Measurements from ENCODE around the gene WAPL.

The WAPL gene

DNA sequence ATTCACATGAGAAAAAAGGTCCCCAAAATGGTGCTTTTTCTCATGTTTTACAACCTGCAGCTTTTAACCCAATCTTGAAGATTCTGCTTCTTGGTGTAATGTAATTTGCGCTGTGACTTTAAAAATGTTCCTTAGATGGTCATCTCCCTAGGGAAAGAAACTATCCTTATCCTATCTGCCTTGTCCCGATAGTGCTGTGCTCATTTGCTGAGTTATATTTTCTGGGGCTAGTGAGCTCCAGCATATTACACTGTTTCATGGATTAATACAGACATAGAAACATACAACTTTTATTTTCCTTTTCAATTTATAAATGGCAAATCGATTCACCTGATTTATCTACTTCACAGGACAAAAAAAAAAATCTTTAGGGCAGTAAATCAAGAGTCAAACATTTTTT, 2.8 kb downstream of the WAPL start:
- no peak overlapping the region for H3K4me3 ChIP-seq (ENCODE audit: low read depth, low read length)
- TF ChIP-seq, protein P1, sequence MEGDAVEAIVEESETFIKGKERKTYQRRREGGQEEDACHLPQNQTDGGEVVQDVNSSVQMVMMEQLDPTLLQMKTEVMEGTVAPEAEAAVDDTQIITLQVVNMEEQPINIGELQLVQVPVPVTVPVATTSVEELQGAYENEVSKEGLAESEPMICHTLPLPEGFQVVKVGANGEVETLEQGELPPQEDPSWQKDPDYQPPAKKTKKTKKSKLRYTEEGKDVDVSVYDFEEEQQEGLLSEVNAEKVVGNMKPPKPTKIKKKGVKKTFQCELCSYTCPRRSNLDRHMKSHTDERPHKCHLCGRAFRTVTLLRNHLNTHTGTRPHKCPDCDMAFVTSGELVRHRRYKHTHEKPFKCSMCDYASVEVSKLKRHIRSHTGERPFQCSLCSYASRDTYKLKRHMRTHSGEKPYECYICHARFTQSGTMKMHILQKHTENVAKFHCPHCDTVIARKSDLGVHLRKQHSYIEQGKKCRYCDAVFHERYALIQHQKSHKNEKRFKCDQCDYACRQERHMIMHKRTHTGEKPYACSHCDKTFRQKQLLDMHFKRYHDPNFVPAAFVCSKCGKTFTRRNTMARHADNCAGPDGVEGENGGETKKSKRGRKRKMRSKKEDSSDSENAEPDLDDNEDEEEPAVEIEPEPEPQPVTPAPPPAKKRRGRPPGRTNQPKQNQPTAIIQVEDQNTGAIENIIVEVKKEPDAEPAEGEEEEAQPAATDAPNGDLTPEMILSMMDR (IDR thresholded peaks at IDR 0.05; ENCODE audit: low read depth, low read length): no peak

DNA sequence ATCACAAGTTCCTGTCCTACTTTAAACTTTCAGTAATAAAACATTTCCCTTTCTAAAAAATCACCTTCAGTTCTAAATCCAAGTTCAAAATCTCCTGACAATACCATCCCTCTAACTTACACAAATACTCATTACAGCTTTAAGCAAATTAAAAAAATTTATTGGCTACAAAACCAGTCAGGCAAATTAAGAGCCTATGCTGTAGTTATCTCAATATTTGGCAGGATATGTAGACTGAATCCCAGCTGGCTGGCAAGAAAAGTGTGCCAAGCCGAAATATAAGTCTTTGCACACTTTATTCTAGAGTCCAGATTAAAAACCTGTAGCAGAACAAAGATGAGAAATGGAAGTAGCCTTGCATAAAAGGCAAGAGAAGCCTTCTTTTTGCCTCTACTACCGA, 9.5 kb downstream of the WAPL start:
- TF ChIP-seq, protein P1 (IDR thresholded peaks at IDR 0.05; ENCODE audit: low read depth, low read length): no peak
- no peak overlapping the region for H3K4me3 ChIP-seq (ENCODE audit: low read depth, low read length)

GRCh38 chr10:86511027-86511865, 10.3 kb downstream of the WAPL start:
- TF ChIP-seq, protein P1 (IDR thresholded peaks at IDR 0.05; ENCODE audit: low read depth, low read length): no peak

GRCh38 chr10:86509145-86509544, 12.4 kb downstream of the WAPL start:
- H3K4me3 ChIP-seq (ENCODE audit: low read depth, low read length): no peak overlapping the region
- TF ChIP-seq, protein P1 (IDR thresholded peaks at IDR 0.05; ENCODE audit: low read depth, low read length): no peak

More at GRCh38 chr10:86511027-86511865, 10.3 kb downstream of the WAPL start:
- no peak overlapping the region for H3K4me3 ChIP-seq (ENCODE audit: low read depth, low read length)

DNA sequence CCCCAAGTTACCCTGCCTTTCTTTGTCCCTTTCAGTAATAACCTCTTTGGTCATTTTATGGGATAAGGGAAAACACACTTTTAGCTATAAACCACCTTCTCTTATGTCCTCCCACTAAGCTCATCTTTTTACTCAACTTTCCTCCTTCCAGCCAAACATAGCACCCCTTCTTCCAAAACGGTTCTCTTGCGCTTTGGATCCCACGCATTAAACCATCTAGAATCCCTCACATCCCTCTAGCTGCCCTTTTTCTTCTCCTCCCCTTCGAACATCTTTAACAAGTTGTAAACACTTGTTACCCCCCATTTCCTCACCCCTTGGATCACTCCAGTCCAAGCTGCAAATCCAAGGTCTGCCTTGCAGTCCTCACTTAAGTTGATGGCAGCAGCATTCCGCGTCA, 13.4 kb downstream of the WAPL start:
- no peak overlapping the region for H3K4me3 ChIP-seq (ENCODE audit: low read depth, low read length)
- TF ChIP-seq, protein P1 (IDR thresholded peaks at IDR 0.05; ENCODE audit: low read depth, low read length): no peak

GRCh38 chr10:86506499-86506898, 15.1 kb downstream of the WAPL start:
- H3K4me3 ChIP-seq (ENCODE audit: low read depth, low read length): no peak overlapping the region
- TF ChIP-seq, protein P1 (IDR thresholded peaks at IDR 0.05; ENCODE audit: low read depth, low read length): no peak

GRCh38 chr10:86506062-86506461, 15.5 kb downstream of the WAPL start:
- H3K4me3 ChIP-seq (ENCODE audit: low read depth, low read length): no peak overlapping the region
- TF ChIP-seq, protein P1 (IDR thresholded peaks at IDR 0.05; ENCODE audit: low read depth, low read length): no peak

Measured in WI38 (cell line).